Bronchial epithelial cell (primary cell): ENCODE data around the gene CEP104. TPM values are rescaled to one million over a fixed set of nuclear protein-coding genes. Genes with fewer than 3 reads are reported as not detected.
A peak's percentile ranks its signal among the peaks of the same experiment; 100 is the strongest.
"Not testable (repeated sequence)": the region's sequence is repeated elsewhere in the genome, so short reads cannot be mapped to it uniquely, and the experiment has no call there.

Experiments
- DNase-seq: peaks from one replicate; pipeline ENCODE4 v3.0.0-alpha.2; 2010; ENCODE audit warnings: low read depth
- FAIRE-seq: peaks from 2 replicates; lab custom pipeline; 2011; peaks lifted over from hg19 to GRCh38; lab: Jason Lieb, UNC
- H3K27me3 ChIP-seq: 2 replicates; pipeline ENCODE4 v1.5.1; 2011; ENCODE audit warnings: low read length; ENCODE audit not compliant: control insufficient read depth, insufficient read depth
- H3K36me3 ChIP-seq: 2 replicates; pipeline ENCODE4 v1.5.1; 2011; ENCODE audit warnings: low read length; ENCODE audit not compliant: control insufficient read depth, insufficient read depth
- H3K4me3 ChIP-seq: 2 replicates; pipeline ENCODE4 v1.5.1; 2011; ENCODE audit warnings: mild to moderate bottlenecking, low read depth, low read length, control low read depth
- total RNA-seq: library from RNA; depleted of rRNA; stranded (reverse); fragments of >200 nt; gene quantifications from 2 replicates; pipeline ENCODE4 v1.2.1, GENCODE V29; 2014
- TF ChIP-seq, protein P1 (sequence below): IDR thresholded peaks from 2 replicates; pipeline ENCODE4 v1.5.1; 2011; ENCODE audit warnings: mild to moderate bottlenecking, moderate library complexity, low read length, control low read depth, inconsistent platforms; ENCODE audit not compliant: insufficient read depth, severe bottlenecking

CEP104 gene
- total RNA-seq, 1 donor from 2014 or later, result 15.3 TPM

DNA sequence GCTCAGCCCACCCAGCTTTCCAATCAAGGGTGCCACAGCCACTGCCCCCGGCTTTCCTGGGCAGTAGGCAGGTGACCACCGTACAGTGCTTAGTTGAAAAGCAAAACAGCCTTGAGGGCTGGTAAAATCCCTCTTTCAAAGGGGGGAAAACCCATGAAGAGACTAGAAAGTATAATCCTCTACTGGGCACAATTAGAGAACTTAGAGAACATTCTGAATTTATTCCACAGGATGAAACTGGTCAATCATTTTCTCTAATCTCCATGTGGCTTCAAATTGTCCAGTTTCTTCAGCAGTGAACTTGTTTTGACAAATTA lies 45.5 kb downstream of the CEP104 start:
- TF ChIP-seq, protein P1, sequence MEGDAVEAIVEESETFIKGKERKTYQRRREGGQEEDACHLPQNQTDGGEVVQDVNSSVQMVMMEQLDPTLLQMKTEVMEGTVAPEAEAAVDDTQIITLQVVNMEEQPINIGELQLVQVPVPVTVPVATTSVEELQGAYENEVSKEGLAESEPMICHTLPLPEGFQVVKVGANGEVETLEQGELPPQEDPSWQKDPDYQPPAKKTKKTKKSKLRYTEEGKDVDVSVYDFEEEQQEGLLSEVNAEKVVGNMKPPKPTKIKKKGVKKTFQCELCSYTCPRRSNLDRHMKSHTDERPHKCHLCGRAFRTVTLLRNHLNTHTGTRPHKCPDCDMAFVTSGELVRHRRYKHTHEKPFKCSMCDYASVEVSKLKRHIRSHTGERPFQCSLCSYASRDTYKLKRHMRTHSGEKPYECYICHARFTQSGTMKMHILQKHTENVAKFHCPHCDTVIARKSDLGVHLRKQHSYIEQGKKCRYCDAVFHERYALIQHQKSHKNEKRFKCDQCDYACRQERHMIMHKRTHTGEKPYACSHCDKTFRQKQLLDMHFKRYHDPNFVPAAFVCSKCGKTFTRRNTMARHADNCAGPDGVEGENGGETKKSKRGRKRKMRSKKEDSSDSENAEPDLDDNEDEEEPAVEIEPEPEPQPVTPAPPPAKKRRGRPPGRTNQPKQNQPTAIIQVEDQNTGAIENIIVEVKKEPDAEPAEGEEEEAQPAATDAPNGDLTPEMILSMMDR, result no peak
- peaks cover 10% of the 10 kb centered on the region for H3K36me3 ChIP-seq
- no peak overlapping the region for H3K4me3 ChIP-seq
- FAIRE-seq (no peak), DNase-seq (no peak)
- H3K27me3 ChIP-seq, result no peaks in the 10 kb centered on the region

DNA sequence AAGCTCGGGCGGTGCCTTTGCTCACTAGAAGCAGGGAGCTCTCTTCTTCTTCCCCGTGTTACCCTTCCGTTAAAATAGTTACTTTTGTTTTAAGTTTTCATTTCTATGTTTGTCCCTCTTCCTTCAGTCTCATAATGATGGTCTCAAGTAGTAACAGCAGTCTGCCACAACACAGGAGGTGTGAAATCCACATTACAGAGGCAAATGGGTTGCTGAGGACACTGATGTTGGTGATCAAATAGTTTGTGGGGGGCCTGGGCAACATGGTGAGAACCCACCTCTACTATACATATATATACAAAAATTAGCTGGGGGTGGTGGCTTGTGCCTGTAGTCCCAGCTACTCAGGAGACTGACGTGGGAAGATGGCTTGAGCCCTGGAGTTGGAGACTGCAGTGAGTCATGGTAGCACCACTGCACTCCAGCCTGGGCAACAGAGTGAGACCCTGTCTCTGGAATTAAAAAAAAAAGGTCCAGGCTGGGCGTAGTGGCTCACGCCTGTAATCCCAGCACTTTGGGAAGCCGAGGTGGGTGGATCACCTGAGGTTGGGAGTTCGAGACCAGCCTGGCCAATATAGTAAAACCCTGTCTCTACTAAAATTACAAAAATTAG lies 46.8 kb downstream of the CEP104 start:
- peak; percentile 40 for DNase-seq
- not testable (repeated sequence) for H3K27me3 ChIP-seq, FAIRE-seq, H3K4me3 ChIP-seq, H3K36me3 ChIP-seq

DNA sequence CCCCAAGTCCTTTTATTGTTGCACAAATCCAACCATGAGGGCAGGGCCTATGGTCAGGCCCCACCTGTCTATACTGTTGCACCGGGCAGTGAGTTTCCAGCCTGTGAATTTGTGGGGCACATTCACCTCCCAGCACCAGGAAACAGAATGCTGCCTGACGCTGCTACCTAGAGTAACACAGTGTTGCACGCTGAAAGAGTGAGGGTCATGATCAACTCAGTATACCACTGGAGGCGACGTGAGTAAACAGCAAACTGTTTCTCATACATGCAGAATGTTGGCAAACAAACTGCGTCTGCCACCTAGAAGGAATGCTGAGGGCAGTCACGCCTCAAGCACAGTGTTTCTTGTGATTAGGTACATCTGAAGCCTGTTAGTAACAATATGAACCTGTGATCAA lies 47.3 kb downstream of the CEP104 start:
- DNase-seq (peak; percentile 57), FAIRE-seq (no peak)
- Histone ChIP-seq H3K4me3 (no peak overlapping the region), H3K36me3 (no peaks in the 10 kb centered on the region), H3K27me3 (no peaks in the 10 kb centered on the region)
- TF ChIP-seq, protein P1, result no peak

- Histone ChIP-seq H3K27me3 (no peaks in the 10 kb centered on the region), H3K4me3 (no peak overlapping the region), H3K36me3 (no peaks in the 10 kb centered on the region)
- FAIRE-seq (no peak), DNase-seq (no peak)
- TF ChIP-seq, protein P1, result no peak
These were observed 49.2 kb downstream of the CEP104 start for GRCh38 chr1:3807769-3808168.

DNA sequence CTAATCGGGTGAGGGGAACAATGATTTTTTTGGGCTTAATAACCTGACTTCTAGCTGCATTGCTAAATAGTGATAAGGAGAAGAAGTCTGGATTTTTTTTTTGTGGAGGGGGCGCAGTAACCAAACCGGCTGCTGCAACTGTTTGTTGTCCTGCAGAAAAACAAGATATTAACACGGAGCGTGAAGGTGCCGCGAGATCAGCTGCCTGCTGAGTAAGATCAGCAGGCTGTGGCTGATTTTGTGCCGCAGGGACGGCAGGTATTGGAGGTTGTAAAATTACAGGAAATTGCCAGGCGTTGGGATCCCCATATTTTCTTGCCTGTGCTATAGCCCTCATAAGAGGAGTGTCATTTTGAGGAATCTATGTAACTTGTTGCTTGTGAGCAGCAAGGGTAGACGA lies 52.0 kb downstream of the CEP104 start:
- Histone ChIP-seq H3K27me3 (no peaks in the 10 kb centered on the region), H3K4me3 (no peak overlapping the region), H3K36me3 (no peaks in the 10 kb centered on the region)
- FAIRE-seq (no peak), DNase-seq (no peak)
- TF ChIP-seq, protein P1, result no peak

DNA sequence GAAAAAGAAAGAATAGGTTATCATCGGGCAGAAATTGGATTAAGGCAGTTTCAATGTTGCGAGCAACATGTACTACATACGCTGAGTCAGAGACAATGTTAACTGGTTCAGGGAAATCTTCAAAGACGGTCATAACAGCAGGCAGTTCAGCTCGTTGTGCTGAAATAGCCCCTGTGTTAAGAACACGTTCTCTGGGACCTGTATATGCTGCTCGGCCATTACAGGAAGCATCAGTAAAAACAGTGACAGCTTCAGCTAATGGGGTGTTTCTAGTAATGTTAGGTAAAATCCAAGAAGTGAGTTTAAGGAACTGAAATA lies 52.4 kb downstream of the CEP104 start:
- not testable (repeated sequence) for FAIRE-seq, H3K36me3 ChIP-seq

GRCh38 chr1:3803905-3804626 lies 52.9 kb downstream of the CEP104 start:
- FAIRE-seq (no peak), DNase-seq (no peak)
- no peak overlapping the region for H3K4me3 ChIP-seq
- no peaks in the 10 kb centered on the region for H3K27me3 ChIP-seq
- no peaks in the 10 kb centered on the region for H3K36me3 ChIP-seq
- TF ChIP-seq, protein P1, result no peak

More for the DNA sequence above, 52.4 kb downstream of the CEP104 start:
- H3K27me3 ChIP-seq, H3K4me3 ChIP-seq, DNase-seq: not testable (repeated sequence)

GRCh38 chr1:3800795-3801194 lies 56.2 kb downstream of the CEP104 start:
- FAIRE-seq, result peak; percentile 79

More at GRCh38 chr1:3800795-3801194, 56.2 kb downstream of the CEP104 start:
- H3K27me3 ChIP-seq, H3K36me3 ChIP-seq, H3K4me3 ChIP-seq, DNase-seq: not testable (repeated sequence)
